ENCODE measurements around the gene KREMEN2.
"Not testable (repeated sequence)": the region's sequence is repeated elsewhere in the genome, so short reads cannot be mapped to it uniquely, and the experiment has no call there.

Gene KREMEN2

DNA sequence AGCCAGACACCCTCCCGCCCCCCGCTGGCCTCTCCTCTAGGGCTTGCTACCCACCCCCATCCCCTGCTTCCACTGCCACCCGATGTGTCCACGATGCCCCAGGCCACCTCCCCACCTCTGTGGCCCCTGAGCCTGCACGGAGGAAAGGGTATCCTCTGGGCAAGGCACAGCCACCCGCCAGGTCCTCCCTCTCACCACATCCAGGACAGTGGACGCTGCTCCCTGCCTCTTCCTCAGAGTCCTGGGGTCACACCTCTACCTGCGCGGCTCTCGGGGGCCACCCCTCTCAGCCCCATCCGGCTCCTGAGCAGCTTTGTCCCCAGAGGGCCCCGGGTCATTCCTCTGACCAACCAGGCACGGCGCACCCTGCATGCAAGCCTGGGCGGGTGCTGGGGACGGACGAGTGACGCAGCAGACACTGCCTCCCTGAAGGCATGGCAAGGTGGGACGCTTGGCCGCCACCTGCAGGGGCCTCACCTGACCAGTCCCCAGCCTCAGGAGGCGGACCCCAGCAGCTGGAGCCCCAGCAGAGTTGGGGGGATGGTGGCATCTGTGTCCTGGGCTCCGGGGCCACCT lies 27.6 kb upstream of the KREMEN2 start:
- Mint-ChIP-seq H3K27me3 (ENCODE audit: low read depth) (no peaks in the 10 kb centered on the region), H3K36me3 (ENCODE audit: low read depth) (peaks cover 29% of the 10 kb centered on the region), H3K27ac (no peak overlapping the region), H3K4me3 (no peak overlapping the region), H3K9me3 (no peaks in the 10 kb centered on the region), H3K4me1 (no peaks in the 10 kb centered on the region)
- TF ChIP-seq, protein P1, sequence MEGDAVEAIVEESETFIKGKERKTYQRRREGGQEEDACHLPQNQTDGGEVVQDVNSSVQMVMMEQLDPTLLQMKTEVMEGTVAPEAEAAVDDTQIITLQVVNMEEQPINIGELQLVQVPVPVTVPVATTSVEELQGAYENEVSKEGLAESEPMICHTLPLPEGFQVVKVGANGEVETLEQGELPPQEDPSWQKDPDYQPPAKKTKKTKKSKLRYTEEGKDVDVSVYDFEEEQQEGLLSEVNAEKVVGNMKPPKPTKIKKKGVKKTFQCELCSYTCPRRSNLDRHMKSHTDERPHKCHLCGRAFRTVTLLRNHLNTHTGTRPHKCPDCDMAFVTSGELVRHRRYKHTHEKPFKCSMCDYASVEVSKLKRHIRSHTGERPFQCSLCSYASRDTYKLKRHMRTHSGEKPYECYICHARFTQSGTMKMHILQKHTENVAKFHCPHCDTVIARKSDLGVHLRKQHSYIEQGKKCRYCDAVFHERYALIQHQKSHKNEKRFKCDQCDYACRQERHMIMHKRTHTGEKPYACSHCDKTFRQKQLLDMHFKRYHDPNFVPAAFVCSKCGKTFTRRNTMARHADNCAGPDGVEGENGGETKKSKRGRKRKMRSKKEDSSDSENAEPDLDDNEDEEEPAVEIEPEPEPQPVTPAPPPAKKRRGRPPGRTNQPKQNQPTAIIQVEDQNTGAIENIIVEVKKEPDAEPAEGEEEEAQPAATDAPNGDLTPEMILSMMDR (IDR thresholded peaks at IDR 0.05; ENCODE audit: unreplicated experiment in 3 of 3) = no peak

DNA sequence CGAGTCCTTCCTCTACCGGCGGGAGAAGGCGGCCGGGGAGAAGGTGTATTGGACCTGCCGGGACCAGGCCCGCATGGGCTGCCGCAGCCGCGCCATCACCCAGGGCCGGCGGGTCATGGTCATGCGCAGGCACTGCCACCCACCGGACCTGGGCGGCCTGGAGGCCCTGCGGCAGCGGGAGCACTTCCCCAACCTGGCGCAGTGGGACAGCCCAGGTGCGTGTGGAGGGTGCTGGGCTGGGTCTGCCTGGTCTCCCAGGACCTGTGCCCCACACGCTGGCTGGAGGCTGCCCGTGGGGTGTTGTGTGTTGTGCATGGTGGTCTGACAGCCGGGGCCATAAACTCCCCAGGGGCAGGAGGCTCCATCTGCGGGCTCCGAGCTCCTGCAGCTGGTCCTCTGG lies 26.9 kb upstream of the KREMEN2 start:
- no peaks in the 10 kb centered on the region for H3K4me1 Mint-ChIP-seq
- no peaks in the 10 kb centered on the region for H3K9me3 Mint-ChIP-seq
- TF ChIP-seq, protein P1 (IDR thresholded peaks at IDR 0.05; ENCODE audit: unreplicated experiment in 3 of 3) = no peak
- H3K4me3 Mint-ChIP-seq = no peak overlapping the region
- H3K27me3 Mint-ChIP-seq (ENCODE audit: low read depth) = no peaks in the 10 kb centered on the region
- peaks cover 31% of the 10 kb centered on the region for H3K36me3 Mint-ChIP-seq (ENCODE audit: low read depth)
- no peak overlapping the region for H3K27ac Mint-ChIP-seq

DNA sequence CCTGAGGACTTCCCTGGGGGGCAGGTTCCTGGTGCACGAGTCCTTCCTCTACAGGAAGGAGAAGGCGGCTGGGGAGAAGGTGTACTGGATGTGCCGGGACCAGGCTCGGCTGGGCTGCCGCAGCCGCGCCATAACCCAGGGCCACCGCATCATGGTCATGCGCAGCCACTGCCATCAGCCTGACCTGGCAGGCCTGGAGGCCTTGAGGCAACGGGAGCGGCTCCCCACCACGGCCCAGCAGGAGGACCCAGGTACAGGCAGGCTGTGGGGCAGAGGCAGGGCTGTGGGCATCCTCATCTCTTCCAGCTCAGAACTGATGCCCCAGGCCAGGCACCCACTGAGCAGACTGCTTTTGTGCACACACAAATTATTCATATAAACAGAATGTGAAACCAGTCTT lies 25.9 kb upstream of the KREMEN2 start:
- Mint-ChIP-seq H3K4me3 (no peak overlapping the region), H3K9me3 (no peaks in the 10 kb centered on the region), H3K27ac (no peak overlapping the region), H3K27me3 (ENCODE audit: low read depth) (no peaks in the 10 kb centered on the region), H3K4me1 (no peaks in the 10 kb centered on the region), H3K36me3 (ENCODE audit: low read depth) (peaks cover 38% of the 10 kb centered on the region)
- TF ChIP-seq, protein P1 (IDR thresholded peaks at IDR 0.05; ENCODE audit: unreplicated experiment in 3 of 3) = no peak

DNA sequence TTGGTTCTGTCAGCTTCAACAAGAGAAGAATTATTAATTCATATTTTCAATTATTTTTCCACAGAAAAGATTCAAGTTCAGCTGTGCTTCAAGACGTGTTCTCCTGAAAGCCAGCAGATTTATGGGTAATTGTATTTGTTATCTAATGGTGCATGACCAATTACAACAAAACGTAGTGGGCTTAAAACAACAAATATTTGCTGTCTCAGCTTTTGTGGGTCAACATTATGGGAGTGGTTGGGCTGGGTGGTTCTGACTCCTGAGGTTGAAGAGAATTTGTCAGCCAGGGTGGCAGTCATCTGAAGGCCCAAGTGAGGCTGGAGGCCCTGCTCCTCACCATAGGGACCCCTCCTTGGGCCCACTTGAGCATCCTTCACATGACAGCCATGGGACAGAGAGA lies 24.1 kb upstream of the KREMEN2 start:
- TF ChIP-seq, protein P1 (IDR thresholded peaks at IDR 0.05; ENCODE audit: unreplicated experiment in 3 of 3) = no peak

DNA sequence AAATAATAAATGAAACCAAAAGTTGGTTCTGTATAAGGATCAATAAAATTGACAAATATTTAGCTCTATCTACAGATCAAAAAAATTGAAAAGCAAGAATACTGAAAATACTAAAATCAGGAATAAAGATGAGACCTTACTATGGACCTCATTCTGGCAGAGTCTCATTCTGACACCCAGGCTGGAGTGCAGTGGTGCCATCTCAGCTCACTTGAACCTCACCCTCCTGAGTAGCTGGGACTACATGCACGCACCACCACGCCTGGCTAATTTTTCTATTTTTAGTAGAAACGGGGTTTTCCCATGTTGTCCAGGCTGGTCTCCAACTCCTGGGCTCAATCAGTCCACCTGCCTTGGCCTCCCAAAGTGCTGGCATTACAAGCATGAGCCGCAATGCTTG lies 22.0 kb upstream of the KREMEN2 start:
- Mint-ChIP-seq H3K27ac (no peak overlapping the region), H3K4me3 (no peak overlapping the region), H3K4me1 (no peaks in the 10 kb centered on the region), H3K9me3 (no peaks in the 10 kb centered on the region), H3K27me3 (ENCODE audit: low read depth) (no peaks in the 10 kb centered on the region), H3K36me3 (ENCODE audit: low read depth) (peaks cover 42% of the 10 kb centered on the region)
- TF ChIP-seq, protein P1 (IDR thresholded peaks at IDR 0.05; ENCODE audit: unreplicated experiment in 3 of 3) = no peak

More for the DNA sequence above, 24.1 kb upstream of the KREMEN2 start:
- Mint-ChIP-seq H3K4me1 (no peaks in the 10 kb centered on the region), H3K27ac (no peak overlapping the region), H3K9me3 (no peaks in the 10 kb centered on the region), H3K4me3 (no peak overlapping the region), H3K27me3 (ENCODE audit: low read depth) (no peaks in the 10 kb centered on the region), H3K36me3 (ENCODE audit: low read depth) (peaks cover 40% of the 10 kb centered on the region)

DNA sequence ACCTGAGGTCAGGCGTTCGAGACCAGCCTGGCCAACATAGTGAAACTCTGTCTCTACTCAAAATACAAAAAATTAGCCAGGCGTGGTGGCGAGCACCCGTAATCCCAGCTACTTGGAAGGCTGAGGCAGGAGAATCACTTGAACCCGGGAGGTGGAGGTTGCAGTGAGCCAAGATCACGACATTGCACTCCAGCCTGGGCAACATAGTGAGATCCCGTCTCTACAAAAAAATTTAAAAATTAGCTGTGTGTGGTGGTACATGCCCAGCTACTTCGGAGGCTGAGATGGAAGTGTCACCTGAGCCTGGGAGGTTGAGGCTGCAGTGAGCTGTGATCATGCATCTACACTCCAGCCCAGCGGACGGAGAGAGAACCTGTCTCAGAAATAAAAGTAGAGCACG lies 20.4 kb upstream of the KREMEN2 start:
- not testable (repeated sequence) for H3K27me3 Mint-ChIP-seq (ENCODE audit: low read depth); H3K4me1 Mint-ChIP-seq; H3K27ac Mint-ChIP-seq; H3K9me3 Mint-ChIP-seq; H3K4me3 Mint-ChIP-seq
- peaks cover 48% of the 10 kb centered on the region for H3K36me3 Mint-ChIP-seq (ENCODE audit: low read depth)

Measured in nephron (organoid).